GM12878 (cell line): ENCODE data around the gene CDH20. TPM values are rescaled to one million over a fixed set of nuclear protein-coding genes. Genes with fewer than 3 reads are reported as not detected.
A peak's percentile ranks its signal among the peaks of the same experiment; 100 is the strongest.

ENCODE experiments used
- ATAC-seq: fragments of 200-7000 bp; cut with Tn5 transposase; 3 replicates; pipeline ENCODE4 v1.9.1; 2020; ENCODE audit warnings: mild to moderate bottlenecking, moderate library complexity
- BruUV-seq: library from RNA; stranded (reverse); fragments of 400-500 nt; replicated peaks from 2 replicates; lab custom pipeline; 2021; lab: Mats Ljungman, UMichigan
- CTCF ChIA-PET: fragments of 300-600 bp; sonication (Branson Sonifier 250); formaldehyde crosslinking; extraction: SDS; loops from one replicate; lab custom pipeline; 2021; ENCODE audit warnings: inconsistent platforms; lab: Yijun Ruan, JAX
- POLR2A ChIA-PET: fragments of 350-600 bp; formaldehyde crosslinking; extraction: SDS; loops from one replicate; lab custom pipeline; 2021; ENCODE audit warnings: inconsistent platforms; lab: Charles Lee
- RAD21 ChIA-PET: fragments of 300-600 bp; sonication (Branson Sonifier 250); formaldehyde crosslinking; loops from one replicate; lab custom pipeline; 2023; ENCODE audit warnings: antibody characterized with exemption; ENCODE audit not compliant: unreplicated experiment; lab: Charles Lee
- SMC1A ChIA-PET: fragments of 300-600 bp; sonication (Branson Sonifier 250); formaldehyde crosslinking; loops from one replicate; lab custom pipeline; 2023; ENCODE audit not compliant: unreplicated experiment, uncharacterized antibody; lab: Charles Lee
- DNase-seq: peaks from one replicate; pipeline ENCODE4 v3.0.0-alpha.2; 2011; ENCODE audit warnings: low read depth, low spot score
- FAIRE-seq: peaks from 3 replicates; lab custom pipeline; 2011; peaks lifted over from hg19 to GRCh38; lab: Jason Lieb, UNC
- H2AFZ ChIP-seq: 2 replicates; pipeline ENCODE4 v1.6.0; 2011; ENCODE audit warnings: low read depth, low read length, control low read depth; ENCODE audit not compliant: control insufficient read depth
- H3K27ac ChIP-seq: 2 replicates; pipeline ENCODE4 v1.5.1; 2011; ENCODE audit warnings: control low read depth; ENCODE audit not compliant: control insufficient read depth, insufficient read depth
- H3K27me3 ChIP-seq, 2 experiments: replicated peaks in 1 of 2; 2 replicates each; pipeline versions ENCODE4 v1.6.0 to v1.6.1; 2011; ENCODE audit warnings: low read length in 1 of 2; ENCODE audit not compliant: control insufficient read depth in 2 of 2, insufficient read depth in 2 of 2
- H3K36me3 ChIP-seq, 2 experiments: 2 replicates each; pipeline ENCODE4 v1.5.1; 2011; ENCODE audit warnings: low read length in 1 of 2; ENCODE audit not compliant: control insufficient read depth in 2 of 2, insufficient read depth in 2 of 2
- H3K4me1 ChIP-seq: 2 replicates; pipeline ENCODE4 v1.6.1; 2011; ENCODE audit warnings: mild to moderate bottlenecking, low read length, moderate library complexity, mixed read lengths; ENCODE audit not compliant: control insufficient read depth, insufficient read depth
- H3K4me2 ChIP-seq: 2 replicates; pipeline ENCODE4 v1.6.0; 2011; ENCODE audit warnings: control low read depth; ENCODE audit not compliant: control insufficient read depth, insufficient read depth
- H3K4me3 ChIP-seq: fragments of 200-600 bp; sonication (generic); 2 replicates; pipeline ENCODE4 v1.5.1; 2016
- H3K79me2 ChIP-seq: 2 replicates; pipeline ENCODE4 v1.6.0; 2011; ENCODE audit warnings: low read length; ENCODE audit not compliant: control insufficient read depth, insufficient read depth
- H3K9ac ChIP-seq: 2 replicates; pipeline ENCODE4 v1.8.0; 2011; ENCODE audit warnings: low read length, control low read depth, mixed read lengths; ENCODE audit not compliant: control insufficient read depth, insufficient read depth
- H3K9me3 ChIP-seq: replicated peaks from 3 replicates; pipeline ENCODE4 v1.5.1; 2011; ENCODE audit warnings: mild to moderate bottlenecking, low read length; ENCODE audit not compliant: control insufficient read depth, insufficient read depth
- H4K20me1 ChIP-seq: 2 replicates; pipeline ENCODE4 v1.6.0; 2011; ENCODE audit not compliant: control insufficient read depth, insufficient read depth
- BHLHE40 ChIP-seq, 2 experiments: fragments of 450-650 bp in 1 of 2; IDR thresholded peaks; 2 replicates each; pipeline ENCODE4 v1.6.1; 2011 to 2017; ENCODE audit warnings: low read depth in 2 of 2, borderline replicate concordance in 1 of 2, improper control_type of control experiment in 1 of 2, low read length in 1 of 2, mild to moderate bottlenecking in 1 of 2
- CTCF ChIP-seq, 3 experiments: IDR thresholded peaks in 2 of 3; conservative IDR thresholded peaks in 1 of 3; 2 replicates each; pipeline ENCODE4 v1.5.1; 2011; ENCODE audit warnings: low read depth in 3 of 3, low read length in 3 of 3, mild to moderate bottlenecking in 3 of 3, control low read depth in 2 of 3, moderate library complexity in 2 of 3, inconsistent platforms in 1 of 3, mixed read lengths in 1 of 3; ENCODE audit not compliant: control insufficient read depth in 2 of 3, insufficient read depth in 1 of 3; ENCODE audit errors: extremely low read depth in 1 of 3
- ETV6 ChIP-seq, 2 experiments: fragments of 450-650 bp in 1 of 2; IDR thresholded peaks in 1 of 2; conservative IDR thresholded peaks in 1 of 2; 2 replicates each; pipeline ENCODE4 v1.6.1; 2014; ENCODE audit warnings: antibody characterized with exemption in 1 of 2, borderline replicate concordance in 1 of 2, low read depth in 1 of 2, mild to moderate bottlenecking in 1 of 2, moderate library complexity in 1 of 2
- PKNOX1 ChIP-seq: fragments of 450-650 bp; IDR thresholded peaks from 2 replicates; pipeline ENCODE4 v1.6.1; 2016; ENCODE audit warnings: mild to moderate bottlenecking
- POLR2AphosphoS5 ChIP-seq: IDR thresholded peaks from 2 replicates; pipeline ENCODE4 v1.6.1; 2011; ENCODE audit warnings: mild to moderate bottlenecking, low read length, inconsistent platforms
- RAD21 ChIP-seq: IDR thresholded peaks from 2 replicates; pipeline ENCODE4 v1.6.1; 2011; ENCODE audit warnings: mild to moderate bottlenecking, low read depth, low read length, moderate library complexity; ENCODE audit not compliant: insufficient read depth
- SMC3 ChIP-seq: IDR thresholded peaks from 2 replicates; pipeline ENCODE4 v1.6.1; 2011; ENCODE audit warnings: low read length, improper control_type of control experiment, borderline replicate concordance
- ZBTB11 ChIP-seq: fragments of 450-650 bp; formaldehyde crosslinking; IDR thresholded peaks from 2 replicates; pipeline ENCODE4 v1.5.0; 2022; ENCODE audit warnings: mild to moderate bottlenecking, missing genetic modification characterization
- ZNF384 ChIP-seq: IDR thresholded peaks from 2 replicates; pipeline ENCODE4 v1.6.1; 2012; ENCODE audit warnings: low read depth, mild to moderate bottlenecking, low read length, improper control_type of control experiment, borderline replicate concordance
- ZNF687 ChIP-seq: fragments of 450-650 bp; IDR thresholded peaks from 2 replicates; pipeline ENCODE4 v1.6.1; 2017; ENCODE audit warnings: mild to moderate bottlenecking, moderate library complexity
- WGBS: methylation state at CpG from one replicate; pipeline ENCODE4 v1.1.6; 2016; ENCODE audit warnings: low lambda C conversion rate; ENCODE audit not compliant: insufficient replicate concordance, insufficient coverage; ENCODE audit errors: missing lambda C conversion rate; 5-methylcytosine and 5-hydroxymethylcytosine counted together
- in situ Hi-C: fragments of 300-500 bp; cut with MboI; formaldehyde crosslinking; loops from 9 replicates; pipeline ENCODE4 v1.14.3; 2018; ENCODE audit warnings: mixed read lengths
- intact Hi-C: fragments of 100-400 bp; cut with micrococcal nuclease; formaldehyde crosslinking; loops from one replicate; pipeline ENCODE4 v1.14.2; 2022; ENCODE audit not compliant: unreplicated experiment
- polyA plus RNA-seq, 11 experiments: library from polyadenylated mRNA; depleted of rRNA in 4 of 11; unstranded in 6 of 11; stranded (reverse) in 5 of 11; fragments of >200 nt; fragmentation: Nextera tagmentation in 4 of 11; fragmentation: Illumina TruSeq in 1 of 11; extraction: Ambion mirVana in 4 of 11; extraction: Trizol in 1 of 11; gene quantifications; 1 replicate in 1 of 11; 2 replicates in 10 of 11; pipeline versions ENCODE4 v1.2.1 to v1.2.3, GENCODE V29; 2011 to 2016; ENCODE audit warnings: inconsistent platforms in 2 of 11, missing spikeins in 2 of 11, low read depth in 1 of 11
- total RNA-seq, 4 experiments: library from RNA; depleted of rRNA in 3 of 4; stranded (reverse); fragments of >200 nt in 3 of 4; fragmentation: Illumina TruSeq in 1 of 4; extraction: Trizol in 1 of 4; gene quantifications; 2 replicates each; pipeline versions ENCODE4 v1.2.1 to v1.2.3, GENCODE V29; 2013 to 2021

CDH20 gene
- total and polyA plus RNA-seq, 10 of the 15 experiments (the other 5 are each of a cell fraction or from before 2014, with no cell fraction given): not detected

- ChIA-PET RAD21 (no interaction called here), CTCF (interaction anchor here (0.8 to 2.9 kb wide), 2 partner anchors 578 to 580 kb away, joined by 4 to 12 read pairs; no protein-coding TSS in a partner anchor), SMC1A (no interaction called here), POLR2A (no interaction called here)
- Histone ChIP-seq H4K20me1 (no peaks in the 10 kb centered on the region), H3K4me3 (no peak overlapping the region), H3K4me2 (no peak overlapping the region), H2AFZ (no peak overlapping the region), H3K9me3 (no peaks in the 10 kb centered on the region), H3K79me2 (no peaks in the 10 kb centered on the region), H3K9ac (no peak overlapping the region), H3K27me3 (no peaks in the 10 kb centered on the region), H3K27ac (no peak overlapping the region), H3K4me1 (no peaks in the 10 kb centered on the region), H3K36me3 (no peaks in the 10 kb centered on the region)
- TF ChIP-seq RAD21: peak; percentile 57
- TF ChIP-seq SMC3: peak; percentile 47; the same call in 1 of the 2 replicates
- TF ChIP-seq ZBTB11 (CRISPR knock-in tag): no peak
- no peak for TF ChIP-seq BHLHE40 (IDR thresholded peaks at IDR 0.05; ENCODE audit: borderline replicate concordance in 1 of 2, low read depth in 2 of 2, low read length in 1 of 2)
- no peak for TF ChIP-seq POLR2AphosphoS5
- TF ChIP-seq ETV6 (conservative IDR thresholded peaks at IDR 0.05 in 1 of 2, IDR thresholded peaks at IDR 0.05 in 1 of 2; ENCODE audit: borderline replicate concordance in 1 of 2, low read depth in 1 of 2): no peak
- no peak for TF ChIP-seq ZNF687
- TF ChIP-seq CTCF (IDR thresholded peaks at IDR 0.05 in 2 of 3, conservative IDR thresholded peaks at IDR 0.05 in 1 of 3; ENCODE audit: control insufficient read depth in 2 of 3, extremely low read depth in 1 of 3, insufficient read depth in 1 of 3, low read depth in 3 of 3, low read length in 3 of 3): peak; percentile 58 to 75 (median 67)
- TF ChIP-seq PKNOX1: no peak
- TF ChIP-seq ZNF384: no peak
- ATAC-seq (peak; percentile 80), DNase-seq (peak; percentile 7), FAIRE-seq (peak; percentile 71)
- WGBS: 9% methylated on average over 5 of the region's 5 CpGs
- in situ Hi-C loops (no loop called here), intact Hi-C loops (loop anchor here (1.0 kb wide), 1 partner anchor 580 kb away; no protein-coding TSS in a partner anchor)
- no TSS peak for BruUV-seq
Measured at GRCh38 chr18:61551586-61551985, 218.4 kb downstream of the CDH20 start.
